Stomach smooth muscle (tissue), 2 donors: ENCODE results near the gene HELZ.

Experiments
- H3K27ac ChIP-seq: one replicate; pipeline ENCODE4 v1.7.0; 2013; ENCODE audit warnings: mild to moderate bottlenecking, low read length, inconsistent platforms
- H3K27me3 ChIP-seq, 2 donors: one replicate each; pipeline ENCODE4 v1.7.0; 2013; ENCODE audit warnings: low read length in 2 of 2; ENCODE audit not compliant: insufficient read depth in 2 of 2, control insufficient read depth in 1 of 2
- H3K36me3 ChIP-seq, 2 donors: one replicate each; pipeline ENCODE4 v1.7.0; 2013; ENCODE audit warnings: low read length in 2 of 2; ENCODE audit not compliant: control insufficient read depth in 2 of 2, insufficient read depth in 2 of 2
- H3K4me1 ChIP-seq: one replicate; pipeline ENCODE4 v1.7.0; 2013; ENCODE audit warnings: low read length; ENCODE audit not compliant: control insufficient read depth, insufficient read depth
- H3K4me3 ChIP-seq, 2 donors: one replicate each; pipeline ENCODE4 v1.7.0; 2013; ENCODE audit warnings: low read length in 2 of 2
- H3K9ac ChIP-seq, 2 donors: one replicate each; pipeline ENCODE4 v1.7.0; 2013; ENCODE audit warnings: low read length in 2 of 2, mild to moderate bottlenecking in 1 of 2
- H3K9me3 ChIP-seq, 2 donors: one replicate each; pipeline ENCODE4 v1.7.0; 2013; ENCODE audit warnings: low read length in 2 of 2; ENCODE audit not compliant: control insufficient read depth in 2 of 2
- donor health status: healthy.
- donor health status: Pancreatic carcinoma.

Gene HELZ

GRCh38 chr17:67088639-67089038 lies 156.4 kb downstream of the HELZ start:
- Histone ChIP-seq H3K4me3 (no peak overlapping the region), H3K36me3 (peaks cover 12 to 13% of the 10 kb centered on the region in 2 donors), H3K9ac (no peak overlapping the region), H3K9me3 (no peaks in the 10 kb centered on the region), H3K4me1 (no peaks in the 10 kb centered on the region), H3K27ac (no peak overlapping the region), H3K27me3 (no peaks in the 10 kb centered on the region)

GRCh38 chr17:67085406-67085805 lies 159.6 kb downstream of the HELZ start:
- Histone ChIP-seq H3K4me3 (no peak overlapping the region), H3K4me1 (no peaks in the 10 kb centered on the region), H3K9me3 (no peaks in the 10 kb centered on the region), H3K27ac (no peak overlapping the region), H3K36me3 (peaks cover 12 to 13% of the 10 kb centered on the region in 2 donors), H3K27me3 (no peaks in the 10 kb centered on the region), H3K9ac (no peak overlapping the region)

- Histone ChIP-seq H3K27me3 (no peaks in the 10 kb centered on the region), H3K4me1 (no peaks in the 10 kb centered on the region), H3K9ac (no peak overlapping the region), H3K9me3 (no peaks in the 10 kb centered on the region), H3K4me3 (no peak overlapping the region), H3K27ac (no peak overlapping the region), H3K36me3 (peaks cover 11 to 15% of the 10 kb centered on the region in 2 donors)
These were observed 162.9 kb downstream of the HELZ start for GRCh38 chr17:67082107-67082506.

- Histone ChIP-seq H3K27ac (no peak overlapping the region), H3K4me3 (no peak overlapping the region), H3K4me1 (no peaks in the 10 kb centered on the region), H3K27me3 (no peaks in the 10 kb centered on the region), H3K36me3 (peaks cover 7 to 8% of the 10 kb centered on the region in 2 donors), H3K9me3 (no peaks in the 10 kb centered on the region), H3K9ac (no peak overlapping the region)
These were observed 164.2 kb downstream of the HELZ start for GRCh38 chr17:67080804-67081203.

- H3K27me3 ChIP-seq = no peaks in the 10 kb centered on the region
- no peak overlapping the region for H3K9ac ChIP-seq
- peaks cover 5 to 9% of the 10 kb centered on the region in 2 donors for H3K36me3 ChIP-seq
- H3K9me3 ChIP-seq = no peaks in the 10 kb centered on the region
- H3K4me1 ChIP-seq = no peaks in the 10 kb centered on the region
- no peak overlapping the region for H3K4me3 ChIP-seq
- H3K27ac ChIP-seq = no peak overlapping the region
These were observed 165.5 kb downstream of the HELZ start for GRCh38 chr17:67079491-67079890.

GRCh38 chr17:67078292-67078691 lies 166.7 kb downstream of the HELZ start:
- Histone ChIP-seq H3K4me3 (no peak overlapping the region), H3K4me1 (no peaks in the 10 kb centered on the region), H3K36me3 (peaks cover 5 to 15% of the 10 kb centered on the region in 2 donors), H3K9me3 (no peaks in the 10 kb centered on the region), H3K27ac (no peak overlapping the region), H3K9ac (no peak overlapping the region), H3K27me3 (no peaks in the 10 kb centered on the region)

GRCh38 chr17:67076290-67076689 lies 168.7 kb downstream of the HELZ start:
- Histone ChIP-seq H3K9me3 (no peaks in the 10 kb centered on the region), H3K4me1 (no peaks in the 10 kb centered on the region), H3K27ac (no peak overlapping the region), H3K27me3 (no peaks in the 10 kb centered on the region), H3K4me3 (no peak overlapping the region), H3K36me3 (peaks cover 5 to 15% of the 10 kb centered on the region in 2 donors), H3K9ac (no peak overlapping the region)

GRCh38 chr17:67074781-67075180 lies 170.2 kb downstream of the HELZ start:
- no peaks in the 10 kb centered on the region for H3K9me3 ChIP-seq
- no peak overlapping the region for H3K27ac ChIP-seq
- H3K4me3 ChIP-seq = no peak overlapping the region
- H3K27me3 ChIP-seq = no peaks in the 10 kb centered on the region
- H3K4me1 ChIP-seq = no peaks in the 10 kb centered on the region
- H3K9ac ChIP-seq = no peak overlapping the region
- peaks cover 5 to 15% of the 10 kb centered on the region in 2 donors for H3K36me3 ChIP-seq

- no peak overlapping the region for H3K9ac ChIP-seq
These were observed 172.1 kb downstream of the HELZ start for GRCh38 chr17:67072885-67073284.

GRCh38 chr17:67071595-67071994 lies 173.4 kb downstream of the HELZ start:
- no peaks in the 10 kb centered on the region for H3K27me3 ChIP-seq

More at GRCh38 chr17:67072885-67073284, 172.1 kb downstream of the HELZ start:
- Histone ChIP-seq H3K27ac (no peak overlapping the region), H3K4me1 (no peaks in the 10 kb centered on the region), H3K9me3 (no peaks in the 10 kb centered on the region), H3K4me3 (no peak overlapping the region), H3K27me3 (no peaks in the 10 kb centered on the region), H3K36me3 (peaks cover 0 to 15% of the 10 kb centered on the region in 2 donors)

GRCh38 chr17:67069603-67070136 lies 175.3 kb downstream of the HELZ start:
- Histone ChIP-seq H3K4me3 (no peak overlapping the region), H3K27ac (no peak overlapping the region), H3K9me3 (no peaks in the 10 kb centered on the region), H3K9ac (no peak overlapping the region), H3K27me3 (no peaks in the 10 kb centered on the region), H3K36me3 (peaks cover 0 to 6% of the 10 kb centered on the region in 2 donors), H3K4me1 (no peaks in the 10 kb centered on the region)

More at GRCh38 chr17:67071595-67071994, 173.4 kb downstream of the HELZ start:
- H3K36me3 ChIP-seq = peaks cover 0 to 12% of the 10 kb centered on the region in 2 donors
- no peak overlapping the region for H3K27ac ChIP-seq
- no peak overlapping the region for H3K4me3 ChIP-seq
- H3K4me1 ChIP-seq = no peaks in the 10 kb centered on the region
- H3K9me3 ChIP-seq = no peaks in the 10 kb centered on the region
- H3K9ac ChIP-seq = no peak overlapping the region
